Small intestine (tissue), 7 donors: ENCODE data around the gene PRICKLE3. TPM values are rescaled to one million over a fixed set of nuclear protein-coding genes. Genes with fewer than 3 reads are reported as not detected.

Experiments
- DNase-seq, 2 donors: peaks; one replicate each; pipeline versions ENCODE4 v3.0.0 to v3.0.0-alpha.2; 2013
- FAIRE-seq: peaks from 2 replicates; lab custom pipeline; 2012; peaks lifted over from hg19 to GRCh38; lab: Jason Lieb, UNC
- H3K27ac ChIP-seq, 3 donors: one replicate each; pipeline ENCODE4 v1.5.1; 2013; ENCODE audit warnings: low read length in 2 of 3, mild to moderate bottlenecking in 2 of 3, control low read depth in 1 of 3, inconsistent platforms in 1 of 3, low read depth in 1 of 3, moderate library complexity in 1 of 3
- H3K27me3 ChIP-seq, 3 donors: one replicate each; pipeline ENCODE4 v1.6.1; 2013; ENCODE audit warnings: low read length in 3 of 3, inconsistent platforms in 1 of 3; ENCODE audit not compliant: control insufficient read depth in 3 of 3, insufficient read depth in 3 of 3
- H3K36me3 ChIP-seq, 3 donors: one replicate each; pipeline ENCODE4 v1.6.1; 2013; ENCODE audit warnings: low read length in 3 of 3, inconsistent platforms in 1 of 3, low read depth in 1 of 3, mild to moderate bottlenecking in 1 of 3, moderate library complexity in 1 of 3; ENCODE audit not compliant: control insufficient read depth in 3 of 3, insufficient read depth in 2 of 3
- H3K4me1 ChIP-seq, 3 donors: one replicate each; pipeline ENCODE4 v1.6.1; 2013; ENCODE audit warnings: low read length in 2 of 3, inconsistent platforms in 1 of 3, low read depth in 1 of 3, mild to moderate bottlenecking in 1 of 3, moderate library complexity in 1 of 3; ENCODE audit not compliant: control insufficient read depth in 3 of 3, insufficient read depth in 2 of 3
- H3K4me3 ChIP-seq, 3 donors: one replicate each; pipeline ENCODE4 v1.5.1; 2013; ENCODE audit warnings: low read length in 3 of 3, control low read depth in 1 of 3, inconsistent platforms in 1 of 3, low read depth in 1 of 3, mild to moderate bottlenecking in 1 of 3, moderate library complexity in 1 of 3
- H3K9me3 ChIP-seq, 2 donors: one replicate each; pipeline ENCODE4 v1.6.1; 2013; ENCODE audit warnings: low read depth in 1 of 2, low read length in 1 of 2; ENCODE audit not compliant: control insufficient read depth in 2 of 2, insufficient read depth in 1 of 2
- WGBS, 3 donors: extraction: QIAGEN DNeasy Blood & Tissue Kit; methylation state at CpG; one replicate each; pipeline ENCODE4 v1.1.7; 2013; 5-methylcytosine and 5-hydroxymethylcytosine counted together
- polyA plus RNA-seq, 4 donors: library from polyadenylated mRNA; stranded (reverse) in 3 of 4; unstranded in 1 of 4; fragments of 200-250 nt in 3 of 4; fragments of 120-200 nt in 1 of 4; gene quantifications; one replicate each; pipeline versions ENCODE4 v1.2.1 to v1.2.3, GENCODE V29; 2013
- donor health status: healthy with polysubstance abuse.
- donor health status: control.
- donor health status: control.
- donor health status: Bipolar disorder and iron deficiency.
- donor health status: healthy.

The PRICKLE3 gene
- polyA plus RNA-seq, 4 donors: 3.6 to 6.8 (median 5.5) TPM

DNA sequence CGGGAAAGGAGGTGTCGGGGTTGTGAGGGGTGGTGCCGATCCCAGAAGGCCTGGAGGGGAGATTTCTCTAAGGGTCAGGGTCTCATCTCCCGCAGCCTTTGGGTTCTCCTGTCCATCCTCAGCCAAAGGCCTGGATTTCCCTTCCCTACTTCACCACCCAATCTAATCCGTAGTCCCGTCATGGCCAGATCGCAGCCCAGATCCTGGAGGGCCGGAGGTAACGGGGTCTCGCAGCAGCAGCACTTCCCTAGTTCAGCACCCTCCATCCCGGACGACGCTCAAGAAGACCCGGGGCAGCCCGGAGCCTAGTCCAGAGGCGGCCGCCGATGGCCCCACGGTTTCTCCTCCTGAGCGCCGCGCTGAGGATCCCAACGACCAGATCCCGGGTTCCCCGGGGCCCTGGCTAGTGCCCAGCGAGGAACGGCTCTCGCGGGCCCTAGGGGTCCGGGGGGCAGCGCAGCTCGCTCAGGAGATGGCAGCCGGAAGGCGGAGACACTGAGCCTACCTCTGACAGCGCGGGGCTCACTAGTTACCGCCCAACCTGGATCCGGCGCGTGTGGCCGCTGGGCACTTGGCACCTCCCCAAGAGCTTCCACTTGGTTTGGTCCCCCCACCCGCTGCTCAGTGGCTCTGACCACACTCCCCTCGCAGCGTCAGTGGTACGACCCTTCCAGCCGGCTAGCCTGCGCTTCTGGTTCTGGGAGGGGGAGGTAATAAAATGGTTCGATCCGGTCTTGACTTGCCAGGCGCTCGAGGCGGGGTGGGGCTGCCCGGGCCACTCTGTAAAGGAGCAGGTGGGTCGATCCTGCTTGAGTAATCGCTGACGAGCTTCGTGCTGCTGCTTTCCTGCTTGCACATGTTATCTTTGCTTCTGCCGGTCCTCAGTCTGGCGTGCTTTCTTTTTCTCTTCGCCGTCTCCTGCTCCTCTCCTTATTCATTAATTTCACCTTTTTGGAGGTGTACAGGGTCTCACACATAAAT, 20.0 kb downstream of the PRICKLE3 start:
- DNase-seq: peak; percentile 88 to 92
- 2 to 37% (median 10%) methylated on average over 26 to 61 of the region's 61 CpGs for WGBS, 3 donors
- Histone ChIP-seq H3K27ac (peak overlapping the region; percentile 82 to 98 (median 94)), H3K9me3 (no peaks in the 10 kb centered on the region), H3K27me3 (no peaks in the 10 kb centered on the region), H3K4me1 (peaks cover 0 to 12% (median 4%) of the 10 kb centered on the region in 3 donors), H3K4me3 (peak overlapping the region in 2 of 3 donors; percentile 47 to 50), H3K36me3 (peaks cover 0 to 4% (median 0%) of the 10 kb centered on the region in 3 donors)
- FAIRE-seq: no peak

DNA sequence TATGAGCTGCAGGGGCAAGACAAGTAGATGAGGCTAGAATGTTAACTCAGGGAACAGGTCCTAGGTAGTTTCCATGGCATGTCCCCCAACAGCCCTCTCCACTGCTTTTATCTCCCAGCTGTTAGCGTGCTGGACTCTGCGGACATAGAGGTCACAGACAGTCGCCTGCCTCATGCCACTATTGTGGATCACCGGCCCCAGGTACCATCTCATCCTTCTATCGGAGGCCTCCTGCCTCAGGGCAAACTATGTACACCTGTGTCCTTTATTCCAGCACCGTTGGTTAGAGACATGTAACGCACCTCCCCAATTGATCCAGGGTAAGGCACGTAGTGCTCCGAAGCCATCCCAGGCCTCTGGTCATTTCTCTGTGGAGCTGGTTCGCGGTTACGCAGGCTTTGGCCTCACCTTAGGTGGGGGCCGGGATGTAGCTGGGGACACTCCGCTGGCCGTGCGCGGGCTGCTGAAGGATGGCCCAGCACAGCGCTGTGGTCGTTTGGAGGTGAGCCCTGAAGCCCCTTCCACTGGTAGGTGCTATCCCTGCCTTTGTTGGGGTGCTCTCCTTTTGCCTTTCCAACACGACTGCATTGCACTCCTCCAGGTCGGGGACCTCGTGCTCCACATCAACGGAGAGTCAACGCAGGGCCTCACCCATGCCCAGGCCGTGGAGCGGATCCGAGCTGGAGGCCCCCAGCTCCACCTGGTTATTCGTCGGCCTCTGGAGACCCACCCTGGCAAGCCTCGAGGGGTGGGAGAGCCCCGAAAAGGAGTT, 21.4 kb downstream of the PRICKLE3 start:
- Histone ChIP-seq H3K27me3 (no peaks in the 10 kb centered on the region), H3K36me3 (peaks cover 0 to 4% (median 0%) of the 10 kb centered on the region in 3 donors), H3K27ac (peak overlapping the region in 2 of 3 donors; percentile 92 to 94), H3K4me1 (peaks cover 0 to 12% (median 4%) of the 10 kb centered on the region in 3 donors), H3K4me3 (no peak overlapping the region), H3K9me3 (no peaks in the 10 kb centered on the region)
- 83 to 91% (median 86%) methylated on average over 29 to 31 of the region's 31 CpGs for WGBS, 3 donors
- DNase-seq: no peak
- no peak for FAIRE-seq

DNA sequence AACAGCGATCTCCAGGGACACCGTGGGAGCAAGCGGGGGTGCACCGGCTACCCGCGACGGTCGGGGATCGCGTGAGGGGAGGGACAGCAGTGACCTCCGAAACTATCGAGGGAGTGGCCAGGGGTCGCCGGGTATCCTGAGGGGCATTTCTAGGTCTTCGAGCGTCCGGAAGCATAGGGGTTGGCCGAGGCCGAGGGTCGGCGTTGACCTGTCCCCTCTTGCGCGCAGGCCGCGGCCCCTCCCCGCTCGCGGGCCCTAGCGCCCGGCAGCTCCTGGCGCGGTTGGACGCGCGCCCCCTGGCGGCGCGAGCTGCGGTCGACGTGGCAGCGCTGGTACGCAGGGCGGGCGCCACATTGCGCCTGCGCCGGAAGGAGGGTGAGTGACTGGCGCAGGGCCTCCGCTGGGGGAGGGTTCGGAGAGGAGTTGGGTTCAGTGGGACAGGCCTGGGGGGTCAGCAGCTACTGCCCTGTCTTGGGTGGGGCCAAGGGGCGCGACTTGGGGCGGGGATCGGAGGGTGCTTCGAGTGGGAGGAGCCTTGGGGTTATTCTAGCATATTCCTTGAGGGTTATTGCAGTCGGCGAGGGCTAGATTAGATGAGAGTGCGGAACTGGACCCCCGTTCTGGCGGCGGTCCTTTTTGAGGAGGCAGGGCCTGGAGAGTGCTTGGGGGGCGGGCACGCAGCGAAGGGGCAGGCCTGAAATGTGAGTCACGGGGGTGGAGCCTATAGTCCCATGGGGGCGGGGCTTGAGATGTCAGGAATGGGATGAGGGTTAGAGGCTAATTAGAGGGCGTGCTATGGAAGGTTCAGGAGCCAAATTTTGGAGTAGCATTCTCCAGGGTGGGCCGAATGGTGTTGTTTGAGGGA, 22.4 kb downstream of the PRICKLE3 start:
- H3K4me1 ChIP-seq: peaks cover 0 to 12% (median 4%) of the 10 kb centered on the region in 3 donors
- no peak for FAIRE-seq
- peaks cover 0 to 4% (median 0%) of the 10 kb centered on the region in 3 donors for H3K36me3 ChIP-seq
- DNase-seq: peak; percentile 83 to 91
- no peaks in the 10 kb centered on the region for H3K9me3 ChIP-seq
- H3K27me3 ChIP-seq: no peaks in the 10 kb centered on the region
- H3K4me3 ChIP-seq: peak overlapping the region; percentile 27 to 41 (median 30)
- WGBS, 3 donors: 2 to 43% (median 8%) methylated on average over 23 to 69 of the region's 69 CpGs
- peak overlapping the region; percentile 68 to 94 (median 92) for H3K27ac ChIP-seq

DNA sequence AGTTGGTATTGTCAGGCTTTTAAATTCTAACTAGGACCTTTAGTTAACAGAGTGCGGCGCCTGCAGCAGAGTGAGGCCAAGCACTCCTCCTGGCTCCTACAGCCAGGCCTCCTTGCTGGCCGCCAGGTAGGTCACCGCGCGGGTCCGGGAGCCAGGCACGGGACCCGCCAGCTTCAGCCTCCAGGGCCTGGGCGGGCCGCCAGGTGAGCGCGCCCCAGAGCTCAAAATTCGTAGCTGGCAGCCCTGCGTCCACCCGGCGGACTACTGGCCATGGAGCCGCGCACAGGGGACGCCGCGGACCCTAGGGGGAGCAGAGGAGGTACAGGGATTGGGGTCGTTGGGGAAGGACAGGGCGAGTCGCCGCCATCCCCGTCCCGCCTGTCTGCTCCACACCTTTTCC, 23.6 kb downstream of the PRICKLE3 start, which contains the start of gene MAGIX:
MAGIX (plus strand) TSS at position 139 of the 400 bp plus-strand sequence; CDS start at position 271, 132 bp downstream.
- Histone ChIP-seq H3K9me3 (no peaks in the 10 kb centered on the region), H3K4me3 (peak within 1 kb of the TSS; percentile 27 to 40 (median 30)), H3K27me3 (no peaks in the 10 kb centered on the region), H3K27ac (peak within 1 kb of the TSS; percentile 68 to 94 (median 92)), H3K36me3 (peaks cover 0 to 4% (median 0%) of the 10 kb centered on the region in 3 donors), H3K4me1 (peaks cover 0 to 8% (median 2%) of the 10 kb centered on the region in 3 donors)
- WGBS, 3 donors: 77 to 83% (median 82%) methylated on average over 19 to 28 of the region's 28 CpGs
- FAIRE-seq (no peak), DNase-seq (no peak)

DNA sequence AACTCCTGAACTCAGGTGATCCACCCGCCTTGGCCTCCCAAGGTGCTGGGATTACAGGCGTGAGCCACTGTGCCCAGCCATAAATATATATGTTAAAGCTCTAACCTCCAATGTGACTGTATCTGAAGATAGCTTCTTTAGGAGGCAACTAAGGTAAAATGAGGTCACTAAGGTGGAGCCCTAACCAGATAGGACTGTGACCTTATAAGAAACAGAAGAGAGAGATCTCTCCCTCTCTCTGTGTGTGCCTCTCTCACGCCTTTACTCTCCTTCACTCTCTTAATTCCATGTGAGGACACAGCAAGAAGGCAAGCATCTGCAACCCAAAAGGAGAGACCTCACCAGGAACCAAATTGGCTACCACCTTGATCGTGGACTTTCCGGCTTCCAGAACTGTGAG, 24.5 kb downstream of the PRICKLE3 start:
- H3K27me3 ChIP-seq: no peaks in the 10 kb centered on the region
- H3K4me3 ChIP-seq: no peak overlapping the region
- no peak overlapping the region for H3K27ac ChIP-seq
- no peaks in the 10 kb centered on the region for H3K9me3 ChIP-seq
- FAIRE-seq (no peak), DNase-seq (no peak)
- H3K36me3 ChIP-seq: peaks cover 0 to 4% (median 0%) of the 10 kb centered on the region in 3 donors
- 71 to 80% (median 77%) methylated on average over 5 of the region's 5 CpGs for WGBS, 3 donors
- H3K4me1 ChIP-seq: no peaks in the 10 kb centered on the region

DNA sequence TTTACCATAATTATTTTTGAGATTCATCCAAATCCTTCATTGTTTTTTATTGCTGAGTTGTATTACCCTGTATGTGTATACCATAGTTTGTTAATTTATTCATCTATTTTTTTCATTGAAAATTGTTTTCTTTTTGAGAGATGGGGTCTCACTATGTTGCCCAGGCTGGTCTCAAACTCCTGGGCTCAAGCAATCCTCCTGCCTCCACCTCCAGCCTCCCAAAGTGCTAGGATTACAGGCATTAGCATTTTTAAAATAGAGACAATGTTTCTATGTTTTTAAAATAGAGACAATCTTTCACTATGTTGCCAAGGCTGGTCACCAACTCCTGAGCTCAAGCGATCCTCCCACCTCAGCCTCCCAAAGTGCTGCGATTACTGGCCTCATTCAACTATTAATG, 25.3 kb downstream of the PRICKLE3 start:
- WGBS, 3 donors: 95 to 100% (median 96%) methylated on average over 2 of the region's 2 CpGs
- peaks cover 0 to 4% (median 0%) of the 10 kb centered on the region in 3 donors for H3K36me3 ChIP-seq
- H3K27me3 ChIP-seq: no peaks in the 10 kb centered on the region
- H3K4me1 ChIP-seq: no peaks in the 10 kb centered on the region
- H3K27ac ChIP-seq: no peak overlapping the region
- FAIRE-seq (no peak), DNase-seq (no peak)
- no peak overlapping the region for H3K4me3 ChIP-seq
- no peaks in the 10 kb centered on the region for H3K9me3 ChIP-seq

DNA sequence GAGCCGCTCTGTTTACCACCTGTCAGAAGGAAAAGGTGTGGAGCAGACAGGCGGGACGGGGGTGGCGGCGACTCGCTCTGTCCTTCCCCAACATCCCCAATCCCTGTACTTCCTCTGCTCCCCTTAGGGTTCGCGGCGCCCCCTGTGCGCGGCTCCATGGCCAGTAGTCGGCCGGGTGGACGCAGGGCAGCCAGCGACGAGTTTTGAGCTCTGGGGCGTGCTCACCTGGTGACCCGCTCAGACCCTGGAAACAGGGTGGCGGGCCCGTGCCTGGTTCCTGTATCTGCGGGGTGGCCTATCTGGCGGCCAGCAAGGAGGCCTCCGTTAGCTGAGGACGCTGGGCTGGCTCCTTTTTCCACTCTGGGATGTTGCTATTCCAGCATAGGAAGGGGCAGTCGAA, 29.0 kb downstream of the PRICKLE3 start:
- H3K36me3 ChIP-seq: no peaks in the 10 kb centered on the region
- DNase-seq (no peak), FAIRE-seq (no peak)
- no peak overlapping the region for H3K4me3 ChIP-seq
- H3K4me1 ChIP-seq: peaks cover 0 to 3% (median 0%) of the 10 kb centered on the region in 3 donors
- H3K27ac ChIP-seq: no peak overlapping the region
- no peaks in the 10 kb centered on the region for H3K9me3 ChIP-seq
- WGBS, 3 donors: 81 to 83% (median 82%) methylated on average over 18 to 24 of the region's 25 CpGs
- no peaks in the 10 kb centered on the region for H3K27me3 ChIP-seq
